HG03139 (cell line): Measurements from ENCODE around the gene CCDC198.
A peak's percentile ranks its signal among the peaks of the same experiment; 100 is the strongest.

Experiments
- ATAC-seq: cut with Tn5 transposase; IDR thresholded peaks from one replicate; pipeline ENCODE4 v1.9.1; 2021; ENCODE audit not compliant: unreplicated experiment

CCDC198 gene, protein sequence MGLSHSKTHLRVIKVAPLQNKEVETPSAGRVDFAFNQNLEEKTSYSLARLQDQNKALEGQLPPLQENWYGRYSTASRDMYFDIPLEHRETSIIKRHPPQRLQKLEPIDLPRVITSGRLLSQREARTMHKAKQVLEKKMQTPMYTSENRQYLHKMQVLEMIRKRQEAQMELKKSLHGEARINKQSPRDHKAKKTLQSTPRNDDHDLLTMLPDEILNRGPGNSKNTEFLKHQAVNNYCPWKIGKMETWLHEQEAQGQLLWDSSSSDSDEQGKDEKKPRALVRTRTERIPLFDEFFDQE

DNA sequence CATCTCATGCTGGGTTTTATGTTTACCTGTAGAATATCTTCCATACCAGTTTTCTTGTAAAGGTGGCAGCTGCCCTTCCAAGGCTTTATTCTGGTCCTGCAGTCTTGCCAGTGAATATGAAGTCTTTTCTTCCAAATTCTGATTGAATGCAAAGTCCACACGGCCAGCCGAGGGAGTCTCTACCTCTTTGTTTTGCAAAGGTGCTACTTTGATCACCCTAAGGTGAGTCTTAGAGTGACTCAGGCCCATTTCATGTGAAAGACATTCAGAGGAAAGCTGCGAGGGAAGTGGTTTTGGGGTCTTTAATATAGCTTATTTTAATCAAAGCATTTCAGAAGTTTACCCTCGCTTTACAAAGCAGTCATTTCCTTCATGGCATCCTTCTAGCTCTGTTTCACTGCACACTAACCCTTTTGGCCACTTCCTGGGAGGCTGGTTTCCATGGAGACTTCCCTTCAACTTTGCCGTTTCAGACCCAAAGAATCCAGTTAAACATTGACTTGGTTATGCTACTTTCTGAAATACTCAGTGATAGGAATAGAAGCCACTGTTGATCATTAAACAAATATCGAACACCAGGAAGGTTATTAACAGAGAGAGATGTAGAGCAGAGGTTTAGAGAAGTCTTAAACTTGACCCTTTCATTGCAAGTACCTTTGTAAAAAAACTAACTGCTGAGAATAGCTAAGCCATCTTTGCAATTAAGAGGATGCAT is at the start of gene CCDC198:
TSS of gene CCDC198 (minus strand) at position 391 of the 715 bp plus-strand sequence. CDS start at position 249, 142 bp downstream.
- ATAC-seq: peak; percentile 74

DNA sequence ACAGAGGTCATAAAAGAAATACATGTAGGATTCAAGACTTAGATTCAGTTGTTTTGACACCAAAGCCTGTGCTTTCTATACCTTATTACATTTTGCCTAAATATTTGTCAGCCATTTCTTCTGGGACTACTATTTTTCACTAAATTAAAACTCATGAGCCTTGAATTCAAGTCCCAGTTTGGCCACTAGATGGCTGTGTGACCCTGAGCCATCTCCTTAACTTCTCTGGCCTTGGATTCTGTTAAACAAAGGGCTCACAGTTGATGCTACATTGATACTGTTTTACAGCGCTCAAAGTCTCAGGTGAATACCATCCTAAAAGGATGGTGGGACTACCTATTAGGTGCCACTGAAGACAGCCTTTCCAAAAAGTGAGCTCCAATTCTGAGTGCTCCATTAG is 39.6 kb upstream of the CCDC198 start:
- no peak for ATAC-seq

DNA sequence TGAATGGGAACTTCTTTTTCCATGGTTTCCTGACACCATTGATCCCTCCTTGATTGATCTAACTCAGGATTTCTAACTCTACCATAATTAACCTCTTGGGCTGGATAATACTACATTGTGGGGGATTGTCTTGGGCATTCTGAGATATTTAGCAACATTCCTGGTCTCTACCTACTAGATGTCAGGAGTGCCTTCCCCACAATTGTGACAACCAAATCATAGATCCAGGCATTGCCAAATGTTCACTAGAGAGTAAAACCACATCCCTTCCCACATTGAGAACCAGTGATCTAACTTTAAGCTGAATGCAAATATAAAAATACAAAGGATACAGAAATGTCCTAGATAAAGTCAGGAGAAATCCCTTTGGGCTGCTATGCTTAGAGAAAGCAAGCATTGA is 36.9 kb upstream of the CCDC198 start:
- ATAC-seq: no peak

DNA sequence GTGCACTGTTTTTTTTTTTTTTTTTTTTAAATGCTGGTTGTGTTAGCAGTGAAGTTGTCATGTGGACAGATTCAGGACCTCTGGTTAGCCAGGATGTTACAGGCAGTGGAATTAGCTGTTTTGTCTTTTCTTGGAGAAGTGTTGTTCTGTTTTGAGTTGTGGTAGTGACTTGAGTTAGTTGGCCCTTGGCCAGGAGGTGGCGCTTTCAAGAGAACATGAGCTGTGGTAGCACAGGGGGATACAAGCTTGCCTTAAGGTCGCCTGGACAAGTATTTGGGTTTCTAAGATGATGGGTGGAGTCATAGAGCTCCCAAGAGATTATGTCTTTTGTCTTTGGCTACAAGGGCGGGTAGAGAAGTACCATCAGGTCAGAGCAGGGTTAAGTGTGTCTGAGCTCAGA is 33.3 kb upstream of the CCDC198 start:
- no peak for ATAC-seq

DNA sequence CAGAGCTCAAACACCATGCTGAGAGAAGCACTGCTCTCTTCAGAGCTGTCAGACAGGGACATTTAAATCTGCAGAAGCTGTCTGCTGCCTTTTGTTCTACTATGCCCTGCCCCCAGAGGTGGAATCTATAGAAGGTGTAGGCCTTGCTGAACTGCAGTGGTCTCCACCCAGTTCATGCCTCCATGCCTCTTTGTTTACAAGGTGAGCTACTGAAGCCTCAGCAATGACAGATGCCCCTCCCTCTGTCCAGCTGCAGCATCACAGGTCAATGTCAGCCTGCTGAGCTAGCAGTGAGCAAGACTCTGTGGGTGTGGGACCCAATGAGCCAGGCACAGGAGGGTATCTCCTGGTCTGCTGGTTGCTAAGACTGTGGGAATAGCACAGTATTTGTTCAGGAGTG is 25.4 kb upstream of the CCDC198 start:
- ATAC-seq: no peak

DNA sequence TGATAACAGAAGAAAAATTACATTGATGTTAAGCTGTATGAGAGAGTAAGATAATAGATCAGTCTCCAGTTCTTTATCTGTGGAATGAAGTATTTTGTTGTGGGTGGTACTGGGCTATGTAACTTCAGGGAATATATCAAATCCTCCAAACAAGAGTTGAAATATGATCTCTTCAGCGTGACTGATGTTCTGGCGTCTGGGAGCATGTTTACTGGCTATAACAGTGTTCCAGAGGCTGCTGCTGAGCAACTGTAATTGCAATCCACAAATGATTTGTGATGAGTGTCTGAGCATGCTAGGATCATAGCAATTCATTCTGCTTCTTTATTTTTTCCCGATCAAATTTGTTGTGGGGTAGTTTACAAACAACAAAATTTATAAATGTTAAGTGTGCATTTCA is 18.6 kb upstream of the CCDC198 start:
- no peak for ATAC-seq

DNA sequence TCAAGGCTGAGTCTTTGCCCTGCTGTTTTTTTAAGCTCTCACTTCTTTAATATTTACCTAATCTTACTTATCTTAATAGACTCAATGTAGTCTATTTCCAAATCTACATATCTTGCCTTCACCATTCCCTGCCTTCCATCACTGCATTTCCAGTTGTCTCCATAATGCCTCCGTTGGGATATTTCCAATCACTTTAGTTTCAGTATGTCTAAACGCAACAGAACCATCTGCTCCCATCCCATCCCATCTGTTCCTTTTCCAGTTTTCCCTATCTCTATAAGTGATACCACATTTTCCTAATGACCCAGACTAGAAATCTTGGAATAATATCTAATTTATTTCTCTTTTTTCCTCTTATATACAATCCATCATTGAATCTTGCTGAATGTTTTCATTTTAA is 15.1 kb upstream of the CCDC198 start:
- ATAC-seq: no peak

DNA sequence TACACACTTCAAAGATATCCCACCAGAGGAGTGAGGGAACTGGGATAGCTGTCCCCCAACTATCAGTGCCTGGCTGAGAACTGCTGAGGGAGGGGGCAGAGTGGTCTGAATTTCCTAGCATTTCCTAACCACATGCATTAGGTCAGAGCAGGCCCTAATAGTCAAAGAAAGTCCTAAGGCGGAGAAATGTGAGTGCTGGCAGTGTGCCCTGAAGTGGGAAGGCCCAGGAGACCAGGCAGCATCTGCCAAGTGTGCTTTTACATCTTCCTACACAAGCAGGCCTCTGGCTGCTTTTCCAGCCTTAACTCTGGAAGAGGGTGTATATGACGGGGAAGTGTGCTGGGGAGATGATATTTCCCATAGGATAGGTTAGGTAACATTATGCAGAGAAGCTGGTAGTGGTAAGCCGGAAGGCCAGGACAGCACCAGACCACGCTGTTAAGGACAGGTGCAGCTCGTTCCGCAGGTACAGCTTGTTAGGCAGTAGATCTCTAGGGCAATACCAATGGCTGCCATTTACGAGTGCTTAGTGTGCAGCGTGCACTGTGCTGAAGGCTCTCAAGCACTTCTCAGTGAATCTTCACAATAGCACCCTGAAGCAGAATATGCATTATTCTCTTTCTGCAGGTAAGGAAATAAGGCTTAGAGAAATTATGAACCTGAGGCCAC is 9.1 kb upstream of the CCDC198 start:
- ATAC-seq: no peak

DNA sequence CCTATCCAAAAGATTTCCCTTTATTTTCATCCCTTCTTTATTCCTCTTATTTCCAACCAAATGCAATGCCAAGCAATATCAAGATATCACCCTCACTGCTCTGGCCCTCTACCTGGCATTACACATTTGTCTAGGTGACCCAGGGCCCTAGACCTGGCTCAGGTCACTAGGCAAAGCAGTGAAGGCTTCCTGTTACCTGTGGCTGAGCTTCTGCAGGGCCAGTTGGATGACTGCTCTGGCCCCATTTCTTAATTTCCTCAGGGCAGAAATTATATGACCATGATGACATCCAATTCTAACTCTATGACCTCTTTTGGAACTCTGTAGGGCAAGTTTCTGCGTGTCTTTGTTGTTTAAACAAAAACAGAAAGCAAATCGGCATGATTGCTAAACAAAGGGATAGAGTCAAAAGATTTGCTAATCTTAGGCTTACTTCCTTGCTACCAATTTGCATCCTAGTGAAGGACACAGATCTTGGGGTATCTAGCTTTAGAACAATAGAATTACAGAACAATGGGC is 7.4 kb upstream of the CCDC198 start:
- no peak for ATAC-seq

DNA sequence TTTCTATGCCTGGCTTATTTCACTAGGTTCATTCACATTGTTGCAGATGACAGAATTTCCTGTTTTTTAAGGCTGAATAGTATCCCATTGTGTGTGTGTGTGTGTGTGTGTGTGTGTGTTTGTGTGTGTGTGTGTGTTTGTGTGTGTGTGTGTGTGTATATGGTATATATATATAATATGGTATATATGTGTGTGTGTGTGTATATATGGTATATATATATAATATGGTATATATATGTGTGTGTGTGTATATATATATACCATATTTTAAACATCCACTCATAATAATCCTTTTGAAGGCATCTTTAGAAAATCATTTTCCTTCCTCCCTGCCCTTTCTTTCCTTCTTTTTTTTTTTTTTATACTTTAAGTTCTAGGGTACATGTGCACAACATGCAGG is 5.0 kb upstream of the CCDC198 start:
- no peak for ATAC-seq

DNA sequence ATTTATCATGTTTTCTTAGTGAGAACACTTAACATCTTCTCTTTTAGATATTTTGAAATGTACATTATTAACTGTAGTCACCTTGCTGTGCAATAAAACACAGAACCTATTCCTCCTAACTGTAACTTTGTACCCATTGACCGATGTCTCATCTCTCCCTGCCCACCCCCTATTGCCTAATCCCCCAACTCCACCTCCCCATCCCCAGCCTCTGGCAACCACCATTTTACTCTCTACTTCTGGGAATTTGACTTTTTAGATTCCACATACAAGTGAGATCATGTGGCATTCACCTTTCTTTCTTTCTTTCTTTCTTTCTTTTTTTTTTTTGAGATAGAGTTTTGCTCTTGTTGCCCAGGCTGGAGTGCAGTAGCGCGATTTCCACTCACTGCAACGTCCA is 4.4 kb upstream of the CCDC198 start:
- ATAC-seq: no peak

DNA sequence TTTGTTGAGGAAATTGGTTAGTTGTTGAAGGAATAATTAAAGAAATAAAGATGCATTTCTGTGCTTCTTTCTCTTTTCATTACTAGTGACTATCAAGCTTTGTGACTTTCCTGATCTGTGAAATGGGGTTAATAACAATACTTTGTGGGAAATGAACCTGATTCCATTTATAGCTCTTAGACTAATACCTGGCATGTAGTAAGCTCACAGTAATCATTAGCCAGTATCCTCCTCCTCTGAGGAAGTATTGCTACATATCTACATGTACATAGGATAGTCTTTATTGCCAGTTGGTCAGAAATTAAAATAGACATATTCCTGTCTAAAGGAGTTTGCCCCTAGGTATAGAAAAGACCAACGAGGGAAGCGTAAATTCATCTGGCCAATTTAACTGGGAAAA is 1.8 kb upstream of the CCDC198 start:
- ATAC-seq: no peak

DNA sequence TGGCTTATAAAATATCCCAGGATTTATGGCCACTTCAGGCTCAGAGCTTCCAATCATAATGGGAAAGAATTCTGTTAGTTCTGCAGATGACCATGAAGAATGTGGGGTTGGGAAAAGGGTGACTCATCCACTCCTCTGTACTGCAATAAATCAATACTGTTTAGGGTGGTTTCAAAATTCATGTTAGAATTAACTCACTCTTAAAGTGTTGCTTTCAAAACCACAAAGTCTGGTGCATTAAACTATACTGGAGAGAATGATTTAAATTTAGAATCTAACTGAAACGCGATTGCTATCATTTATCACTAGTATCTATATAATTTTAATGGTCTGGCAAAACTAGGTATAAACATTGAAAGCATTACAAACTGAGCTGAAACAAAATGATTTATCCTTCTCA is 798 bp downstream of the CCDC198 start:
- ATAC-seq: no peak

DNA sequence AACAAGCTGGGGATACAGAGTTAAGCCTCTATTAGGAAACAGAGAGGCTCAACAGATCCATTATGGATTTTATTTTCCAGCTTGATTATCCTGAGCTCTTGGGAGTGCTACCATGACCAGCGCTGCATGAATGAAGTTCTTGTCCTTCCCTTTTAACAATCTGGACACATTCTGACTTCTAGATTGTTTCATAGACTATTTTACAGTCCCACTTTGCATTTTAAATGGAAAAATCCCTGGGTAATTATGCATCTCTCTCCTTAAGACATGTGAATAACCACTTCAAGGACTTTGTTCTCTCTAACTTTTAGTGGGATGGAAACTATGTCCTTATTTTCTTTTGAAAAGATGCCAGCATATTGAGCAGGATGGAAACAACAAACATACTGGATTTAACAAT is 2.0 kb downstream of the CCDC198 start:
- no peak for ATAC-seq

DNA sequence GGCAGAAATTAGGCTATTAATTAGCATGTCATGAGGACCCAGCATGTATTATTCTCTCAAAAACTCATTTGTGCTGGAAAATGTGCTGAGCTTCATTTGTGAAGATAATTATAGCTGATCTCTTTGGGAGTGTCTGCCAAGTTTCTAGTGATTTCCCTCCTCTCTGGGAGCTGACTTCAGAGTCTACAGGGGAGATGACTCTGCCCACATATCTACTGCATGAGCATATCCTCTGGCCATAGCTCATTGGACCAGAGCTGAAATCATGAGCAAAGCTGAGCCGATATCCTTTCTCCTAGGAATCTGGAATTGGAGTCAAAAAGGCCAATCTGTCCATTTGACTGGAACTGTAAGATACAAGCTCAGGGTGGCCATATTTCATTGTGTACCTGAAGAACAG is 5.9 kb downstream of the CCDC198 start:
- no peak for ATAC-seq

DNA sequence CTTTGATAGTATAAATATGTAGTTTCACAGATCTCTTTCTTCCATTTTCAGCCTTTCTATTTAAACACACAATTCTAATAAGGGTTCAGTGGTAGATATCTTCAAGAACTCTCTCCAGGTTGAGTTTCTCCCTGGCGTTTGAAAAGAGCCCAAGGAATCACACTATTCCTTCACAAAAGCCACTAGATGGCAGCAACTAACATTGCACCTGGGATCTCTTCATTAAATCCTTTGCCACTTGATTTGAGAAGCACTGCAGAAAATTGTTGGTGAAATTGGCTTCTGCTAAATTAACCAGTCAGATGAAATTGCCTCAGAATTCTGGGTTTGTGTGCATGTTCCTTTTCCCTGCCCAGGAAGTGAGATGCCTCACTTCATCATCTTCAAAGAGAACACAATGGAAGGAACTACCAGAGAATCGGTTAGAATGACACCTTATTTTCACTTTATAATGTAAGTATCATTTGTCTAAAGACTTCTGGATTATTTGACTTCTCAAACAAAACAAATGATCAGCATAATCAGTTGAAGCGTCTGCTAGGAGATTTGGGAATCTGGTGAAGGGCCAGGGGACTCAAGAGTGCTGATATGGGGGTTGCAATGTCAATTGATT is 6.8 kb downstream of the CCDC198 start:
- no peak for ATAC-seq

DNA sequence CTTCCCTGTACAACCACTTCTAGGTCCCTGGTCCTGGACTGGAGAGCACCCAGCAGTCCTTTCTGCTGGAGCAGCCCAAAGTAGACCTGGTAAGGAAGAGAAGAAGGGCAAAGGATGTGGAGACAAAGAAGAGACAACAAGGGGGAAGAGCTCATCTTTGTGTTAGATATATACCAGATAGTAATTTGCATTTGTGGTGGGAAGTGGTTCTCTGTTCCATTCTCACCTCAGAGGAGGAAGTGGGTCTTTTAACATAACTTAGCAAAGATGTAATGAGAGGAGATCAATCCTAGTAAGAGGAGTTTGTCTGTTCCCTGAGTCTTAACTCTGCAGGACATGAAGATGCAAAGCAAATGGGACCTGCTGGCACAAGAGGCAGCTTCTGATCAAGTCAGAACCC is 8.0 kb downstream of the CCDC198 start:
- peak; percentile 93 for ATAC-seq

DNA sequence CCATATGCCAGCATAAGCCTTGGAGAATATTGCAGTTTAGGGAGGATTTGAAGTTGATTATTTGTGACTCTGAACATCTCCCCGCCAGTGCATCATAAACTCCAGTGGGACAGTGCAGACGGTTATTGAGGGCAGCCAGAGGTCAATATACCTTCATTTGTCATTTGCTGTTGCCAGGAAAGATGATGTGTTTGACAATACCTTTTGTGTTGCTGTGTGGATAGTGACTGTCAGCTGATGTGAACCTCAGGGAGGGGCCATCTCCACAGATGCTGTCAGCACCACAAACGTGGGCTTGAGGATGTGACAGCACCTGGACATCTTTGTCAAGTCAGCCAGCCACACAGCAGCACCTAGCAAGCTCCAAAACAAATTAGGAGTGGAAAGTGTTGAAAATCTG is 11.5 kb downstream of the CCDC198 start:
- ATAC-seq: no peak

DNA sequence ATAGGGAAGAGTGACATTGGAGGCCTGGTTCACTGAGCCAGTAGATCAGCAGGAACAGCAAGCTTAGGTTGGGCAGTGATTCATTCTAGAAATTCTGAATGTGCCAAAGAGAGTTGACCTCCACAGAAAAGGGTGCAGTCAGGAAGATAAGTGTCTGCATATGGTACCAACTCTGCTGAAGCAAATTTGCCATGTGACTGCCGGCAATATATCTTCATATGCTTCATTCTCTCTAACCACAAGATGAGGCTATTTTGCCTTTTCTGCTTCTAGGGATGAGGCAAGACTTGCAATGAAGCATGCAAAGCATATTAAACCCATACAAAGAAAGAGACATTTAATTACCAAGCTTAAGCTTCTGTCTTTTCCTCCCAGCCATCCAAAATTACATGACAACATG is 13.6 kb downstream of the CCDC198 start:
- no peak for ATAC-seq

DNA sequence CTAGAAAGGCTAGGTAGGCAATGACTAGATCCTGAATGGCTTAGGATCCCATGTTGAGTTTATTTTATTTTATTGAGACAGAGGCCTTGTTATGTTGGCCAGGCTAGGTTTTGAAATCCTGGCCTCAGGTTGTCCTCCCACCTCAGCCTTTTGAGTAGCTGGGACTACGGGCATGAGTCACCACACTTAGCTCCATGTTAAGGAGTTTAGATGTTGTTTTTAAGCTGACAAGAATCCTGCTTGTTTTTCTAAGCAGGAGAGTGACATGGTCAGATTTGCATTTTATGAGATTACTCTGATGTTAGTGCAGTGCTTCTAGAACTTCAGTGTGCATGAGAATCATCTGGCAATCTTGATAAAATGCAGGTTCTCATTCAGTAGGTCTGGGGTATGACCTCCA is 14.5 kb downstream of the CCDC198 start:
- no peak for ATAC-seq

DNA sequence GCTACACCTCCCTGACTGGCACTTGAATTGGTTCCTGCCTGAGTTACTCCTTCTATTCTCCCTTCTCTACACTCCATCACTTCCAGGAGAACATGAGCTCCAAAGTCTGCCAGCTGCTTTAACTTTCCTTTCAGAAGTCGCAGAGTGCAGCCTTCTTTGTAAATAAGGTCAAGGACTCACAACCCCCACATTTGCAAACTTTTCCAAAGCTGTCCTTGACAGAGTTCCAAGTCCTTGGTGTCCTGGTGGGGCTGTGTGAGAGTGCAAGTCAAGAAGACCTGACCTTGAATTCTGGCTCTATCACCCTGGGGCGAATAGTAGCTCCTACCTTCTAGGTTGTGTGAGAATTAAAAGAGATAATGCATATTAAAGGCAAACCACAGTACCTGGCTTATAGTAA is 15.6 kb downstream of the CCDC198 start:
- no peak for ATAC-seq

DNA sequence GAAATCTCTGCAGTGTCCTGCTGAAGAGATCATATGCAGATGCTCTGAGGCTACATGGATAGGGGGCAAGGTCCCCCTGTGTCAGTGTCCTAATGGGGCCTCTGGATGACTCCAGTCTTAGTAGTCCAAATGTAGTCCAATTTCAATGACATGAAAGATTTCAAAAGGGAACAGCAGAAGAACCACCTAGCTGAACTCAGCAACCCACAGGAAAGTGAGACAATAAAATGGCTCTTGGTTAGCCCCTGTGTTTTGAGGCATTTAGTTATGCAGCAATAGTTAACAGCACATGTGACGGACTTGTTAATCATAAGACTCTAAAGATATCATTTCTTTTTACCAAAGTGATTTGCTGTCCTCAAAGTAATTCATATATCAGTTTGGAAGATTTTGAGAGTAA is 22.7 kb downstream of the CCDC198 start:
- ATAC-seq: no peak
